Measurements from ENCODE around the gene AFG1L.
"Not testable (repeated sequence)": the region's sequence is repeated elsewhere in the genome, so short reads cannot be mapped to it uniquely, and the experiment has no call there.

AFG1L gene

GRCh38 chr6:108557494-108558371 is 262.9 kb downstream of the AFG1L start:
- DNase-seq (ENCODE audit: low read depth) = peak; percentile 67

DNA sequence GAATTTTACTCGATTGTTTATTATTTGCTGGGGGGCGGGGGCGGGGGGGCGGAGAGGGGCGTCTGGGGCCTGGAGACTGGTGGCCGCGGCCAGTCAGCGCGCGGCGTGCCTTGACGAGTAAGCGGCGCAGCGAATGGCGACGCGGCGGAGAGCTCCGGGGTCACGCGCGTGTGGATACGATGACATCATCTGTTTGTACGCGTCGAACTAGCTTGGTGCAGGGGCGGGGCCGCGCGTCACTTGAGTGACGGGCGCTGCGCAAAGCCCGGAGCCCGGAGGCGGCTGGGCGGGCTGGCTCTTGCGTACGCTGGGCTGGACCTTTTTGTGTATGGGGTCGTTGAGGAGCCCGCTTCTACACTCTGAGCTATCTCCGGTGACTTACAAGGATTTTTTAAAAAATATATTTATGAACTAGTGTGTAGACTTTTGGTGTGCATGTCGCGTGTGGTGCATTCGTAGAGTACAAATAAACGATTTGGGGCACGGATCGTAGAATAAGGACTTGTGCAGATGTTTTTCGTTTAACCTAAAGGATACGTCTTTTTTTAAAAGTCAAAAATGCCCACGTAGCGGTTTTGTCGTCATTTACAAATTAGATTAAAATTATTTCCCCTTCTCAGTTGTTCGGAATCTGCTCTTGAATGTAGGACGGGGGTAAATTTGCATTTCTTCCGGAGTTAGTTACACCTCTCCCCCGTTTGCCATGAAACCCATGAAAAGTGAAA is 263.7 kb downstream of the AFG1L start:
- DNase-seq (ENCODE audit: low read depth) = peak; percentile 92

DNA sequence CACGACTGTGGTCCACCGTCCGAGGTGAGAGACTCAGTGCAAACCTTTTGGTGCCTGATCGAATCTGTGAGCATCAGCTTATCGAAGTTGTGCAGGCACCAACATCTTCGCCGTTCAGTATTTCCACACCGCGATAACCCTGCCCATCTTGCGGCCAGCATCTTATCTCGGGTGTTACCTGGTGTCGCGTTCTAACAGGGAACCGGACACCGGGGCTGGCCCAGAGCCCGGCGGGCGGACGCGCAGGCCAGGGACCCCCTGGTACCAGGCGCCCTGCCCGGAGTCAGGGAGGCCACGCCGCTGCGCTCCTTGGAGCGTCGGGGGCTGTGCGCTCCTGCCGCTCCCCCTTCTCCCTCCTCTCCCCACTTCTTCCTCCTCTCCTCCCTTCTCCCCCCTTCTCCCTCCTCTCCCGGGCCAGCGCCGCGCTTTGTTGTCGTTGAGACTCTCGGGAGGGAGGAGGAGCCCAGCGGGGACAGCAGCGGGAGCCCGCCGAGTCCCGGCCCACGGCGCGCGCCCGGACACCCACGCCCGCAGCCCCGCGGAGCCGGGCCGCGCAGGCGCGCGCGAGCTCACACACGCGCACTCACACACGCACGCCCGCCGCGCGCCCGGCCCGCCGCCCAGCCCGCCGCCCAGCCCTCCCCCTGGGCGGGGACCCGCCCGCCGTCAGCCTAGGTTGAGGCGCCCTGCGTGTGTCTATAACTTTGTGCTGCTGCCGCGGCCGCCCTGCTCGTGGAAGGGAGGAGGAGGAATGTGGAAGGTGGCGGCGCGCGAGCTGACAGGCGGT is 264.4 kb downstream of the AFG1L start:
- peak; percentile 70 for DNase-seq (ENCODE audit: low read depth)

DNA sequence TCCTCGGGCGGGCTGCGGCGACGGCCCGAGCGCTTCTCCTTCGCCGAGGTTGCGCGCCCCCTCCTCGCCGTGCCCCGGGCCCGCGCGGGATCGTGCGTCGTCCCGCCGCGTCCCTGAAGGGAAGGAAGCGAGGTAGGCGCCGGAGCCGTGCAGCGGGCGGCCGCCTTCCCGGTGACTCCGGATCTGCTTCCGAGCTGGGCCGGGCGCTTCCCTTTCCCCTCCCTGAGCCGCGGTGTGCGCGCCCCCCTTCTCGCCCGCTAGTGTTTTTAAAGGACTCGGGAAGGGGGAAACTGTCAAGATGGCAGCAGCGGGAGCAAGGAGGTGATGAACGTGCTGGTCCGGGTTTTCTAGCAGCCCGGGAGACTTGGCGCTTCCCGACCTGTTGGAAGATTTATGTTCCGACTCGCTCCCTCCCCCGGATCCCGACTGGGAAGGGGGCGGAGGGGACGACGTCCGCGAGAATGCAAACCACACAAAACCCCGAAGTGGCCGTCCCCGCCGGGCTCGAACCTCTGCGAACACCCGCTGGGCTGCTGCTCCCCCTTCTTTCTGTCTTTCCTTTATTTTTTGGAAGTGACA is 265.1 kb downstream of the AFG1L start:
- no peak for DNase-seq (ENCODE audit: low read depth)

- peak; percentile 64 for DNase-seq (ENCODE audit: low read depth)
These were observed 265.8 kb downstream of the AFG1L start, which contains the start of gene FOXO3 for GRCh38 chr6:108560463-108561308. TSS of gene FOXO3 (plus strand) at chr6:108560917. CDS start at chr6:108561209, 292 bp downstream.

GRCh38 chr6:108561309-108561647 is 266.4 kb downstream of the AFG1L start:
- DNase-seq (ENCODE audit: low read depth) = not testable (repeated sequence)

GRCh38 chr6:108561742-108562502 is 267.1 kb downstream of the AFG1L start:
- DNase-seq (ENCODE audit: low read depth) = no peak

DNA sequence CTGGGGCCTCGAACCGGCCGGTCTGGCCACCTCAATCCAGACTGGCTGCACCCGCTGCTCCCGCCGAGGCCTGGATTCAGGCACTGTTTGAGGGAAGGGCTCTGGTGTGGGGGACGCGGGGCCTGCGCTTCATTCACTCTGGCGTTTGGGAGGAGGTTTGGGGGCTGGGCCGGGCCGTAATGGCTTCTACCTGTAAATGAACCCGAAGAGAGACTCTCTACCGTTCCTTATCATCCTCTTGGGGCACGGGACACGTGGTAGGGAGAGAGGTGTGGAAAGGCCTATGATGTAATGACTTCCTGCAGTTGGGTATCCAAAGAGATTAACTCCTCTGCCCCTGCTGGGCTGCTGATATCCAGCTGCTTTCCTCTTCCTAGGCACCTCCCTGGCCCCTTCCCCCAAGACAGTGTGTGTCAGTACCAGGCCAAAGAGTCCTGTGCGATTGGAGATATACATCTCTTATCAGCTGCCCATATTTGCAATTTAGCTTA is 267.7 kb downstream of the AFG1L start:
- DNase-seq (ENCODE audit: low read depth) = no peak

DNA sequence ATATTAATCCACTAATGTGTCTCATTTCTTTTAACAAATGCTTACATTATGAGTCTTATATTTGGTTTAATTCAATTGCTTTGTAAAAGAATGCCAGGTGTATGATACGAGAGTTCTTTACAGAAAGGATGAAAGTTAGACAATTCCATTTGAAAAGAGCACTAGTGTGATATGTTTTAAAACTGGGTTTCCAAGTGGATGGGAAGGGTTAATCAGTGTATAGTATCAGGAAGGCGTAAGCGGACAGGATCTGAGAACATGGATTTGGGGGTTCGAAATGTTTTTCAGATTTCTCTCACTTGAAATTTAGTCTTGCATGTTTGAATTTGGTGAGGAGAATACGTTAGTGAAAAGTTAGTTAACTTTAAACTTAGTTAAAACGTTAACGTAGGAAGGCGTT is 268.4 kb downstream of the AFG1L start:
- DNase-seq (ENCODE audit: low read depth) = no peak

GRCh38 chr6:108564178-108564577 is 269.3 kb downstream of the AFG1L start:
- no peak for DNase-seq (ENCODE audit: low read depth)

- no peak for DNase-seq (ENCODE audit: low read depth)
These were observed 270.4 kb downstream of the AFG1L start for GRCh38 chr6:108565091-108565766.

DNA sequence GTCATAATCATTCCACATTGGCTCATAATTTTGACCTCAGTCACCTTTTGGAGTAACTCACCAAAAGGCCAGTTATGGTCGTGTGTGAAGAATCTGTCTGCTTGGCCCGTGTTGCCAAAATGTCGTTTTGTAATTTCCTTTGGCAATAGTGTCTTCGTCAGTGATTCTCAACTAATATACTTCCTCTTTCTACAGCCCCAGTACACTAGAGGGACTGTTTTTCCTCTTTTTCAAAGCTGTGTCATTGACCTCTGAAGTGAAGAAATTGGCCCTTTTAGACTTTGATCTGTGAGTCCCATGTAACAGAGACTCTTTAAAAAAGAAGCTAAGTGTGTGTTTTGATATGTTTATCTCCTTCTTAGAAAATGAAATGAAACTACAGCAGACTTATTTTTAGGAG is 271.0 kb downstream of the AFG1L start:
- no peak for DNase-seq (ENCODE audit: low read depth)

GRCh38 chr6:108566406-108566805 is 271.6 kb downstream of the AFG1L start:
- no peak for DNase-seq (ENCODE audit: low read depth)

DNA sequence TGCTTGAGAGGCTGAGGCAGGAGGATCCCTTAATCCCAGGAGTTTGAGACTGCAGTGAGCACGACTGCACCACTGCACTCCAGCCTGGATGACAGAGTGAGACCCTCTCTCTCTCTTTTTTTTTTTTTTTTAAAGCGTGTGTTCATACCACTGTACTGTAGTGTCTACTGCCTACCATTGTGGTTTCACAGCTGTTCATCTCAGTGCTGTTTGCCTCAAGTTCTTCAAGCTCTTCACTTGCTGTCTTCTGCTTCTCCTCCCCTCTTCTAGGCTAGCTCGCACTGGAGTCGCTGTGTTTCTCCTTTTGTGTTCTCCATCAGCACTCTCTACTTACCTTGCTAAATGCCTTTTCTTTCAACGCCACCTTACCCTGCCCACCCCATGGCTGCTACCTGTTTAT is 273.2 kb downstream of the AFG1L start:
- no peak for DNase-seq (ENCODE audit: low read depth)

DNA sequence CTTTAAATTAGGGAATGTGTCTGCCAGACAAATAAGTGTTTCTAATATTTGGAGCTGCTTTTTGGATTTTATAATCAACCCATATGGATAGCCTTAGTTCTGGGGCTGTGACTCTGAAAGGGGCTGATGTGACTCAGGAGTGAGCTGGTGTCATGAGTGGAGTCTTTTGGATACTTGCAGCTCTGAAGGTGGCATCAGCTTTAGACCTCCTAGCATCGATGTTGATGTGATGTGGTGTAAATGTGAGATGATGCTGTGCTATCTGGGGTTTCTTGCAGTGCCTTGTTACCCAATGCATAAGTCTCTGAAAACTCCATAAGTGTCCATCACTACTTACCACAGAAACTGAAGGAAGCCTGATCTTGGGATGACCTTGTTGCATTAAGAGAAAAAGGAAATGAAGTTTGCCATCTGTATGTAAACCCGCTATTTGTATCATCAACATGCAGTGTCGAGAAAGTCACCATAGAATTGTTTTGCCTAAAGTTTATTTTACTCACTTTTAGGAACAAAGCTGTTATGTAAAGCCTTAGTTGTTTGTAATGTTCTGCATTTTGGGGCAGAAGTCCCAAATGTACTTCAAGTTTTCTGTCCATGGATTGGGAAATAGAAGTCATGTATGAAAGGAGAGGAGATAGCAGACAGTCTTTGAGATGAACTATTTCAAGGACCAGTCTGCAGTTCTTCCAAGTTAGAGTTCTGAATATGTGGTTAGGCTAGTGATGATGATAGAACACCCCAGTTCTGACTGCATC is 273.9 kb downstream of the AFG1L start:
- no peak for DNase-seq (ENCODE audit: low read depth)

DNA sequence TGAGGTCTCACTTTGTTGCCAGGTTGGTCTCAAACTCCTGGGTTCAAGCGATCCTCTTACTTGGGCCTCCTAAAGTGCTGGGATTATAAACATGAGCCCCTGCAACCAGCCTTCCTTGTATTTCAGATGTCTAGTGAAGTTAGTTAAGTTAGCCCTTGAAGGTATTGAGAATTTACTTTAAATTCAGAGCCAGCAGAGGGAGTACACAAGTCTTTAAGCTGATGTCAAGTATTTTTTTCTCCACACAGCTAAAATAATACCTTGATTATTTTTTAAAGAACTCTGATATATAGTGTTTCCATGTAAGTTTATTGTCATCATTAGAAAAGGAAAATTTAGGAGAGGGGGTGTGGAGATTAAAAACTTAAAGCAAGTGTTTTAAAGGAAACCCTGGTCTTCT is 275.7 kb downstream of the AFG1L start:
- no peak for DNase-seq (ENCODE audit: low read depth)

DNA sequence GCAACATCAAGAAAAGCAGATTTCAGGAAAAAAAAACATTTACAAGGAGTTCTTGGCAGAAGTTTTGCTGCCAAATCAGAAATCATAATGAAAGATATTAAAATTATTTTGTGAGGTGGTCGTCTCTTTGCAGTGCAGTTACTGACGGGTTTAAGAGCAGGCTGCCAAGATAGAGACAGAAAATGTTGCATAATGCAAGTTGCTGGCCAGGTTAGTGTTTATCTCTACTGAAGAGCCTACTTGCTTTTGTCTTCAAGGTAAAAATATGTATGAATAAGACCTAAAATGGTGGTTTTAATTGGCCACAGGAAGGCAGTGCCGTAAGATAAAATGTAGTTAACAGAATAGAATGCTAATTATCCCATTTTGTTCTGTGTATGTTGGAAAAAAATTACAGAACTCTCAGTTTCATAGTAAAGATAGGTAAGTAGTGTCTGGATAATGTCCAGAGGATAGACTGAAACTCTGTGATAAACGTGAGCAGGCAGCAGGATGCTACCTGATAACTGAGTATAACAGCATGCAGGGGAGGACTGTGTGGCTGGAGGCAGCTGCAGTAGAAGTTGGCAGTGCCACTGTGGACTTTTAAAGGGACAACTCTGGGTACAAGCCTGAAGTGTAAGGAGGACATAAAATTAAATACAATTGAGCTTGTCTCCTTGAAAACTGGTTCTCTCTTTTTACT is 279.7 kb downstream of the AFG1L start:
- DNase-seq (ENCODE audit: low read depth) = no peak
